Large intestine (tissue), 3 donors: ENCODE measurements around the gene FOXP1. TPM values are rescaled to one million over a fixed set of nuclear protein-coding genes. Genes with fewer than 3 reads are reported as not detected.

Experiments used
- DNase-seq, 2 donors: peaks; one replicate each; pipeline versions ENCODE4 v3.0.0 to v3.0.0-alpha.2; 2013
- H3K27ac ChIP-seq: one replicate; pipeline ENCODE4 v1.5.1; 2013; ENCODE audit warnings: low read length
- H3K27me3 ChIP-seq: 2 replicates; pipeline ENCODE4 v1.6.1; 2013; ENCODE audit warnings: low read length; ENCODE audit not compliant: control insufficient read depth, insufficient read depth
- H3K36me3 ChIP-seq: 2 replicates; pipeline ENCODE4 v1.6.1; 2013; ENCODE audit warnings: low read length; ENCODE audit not compliant: control insufficient read depth, insufficient read depth
- H3K4me1 ChIP-seq: one replicate; pipeline ENCODE4 v1.6.1; 2013; ENCODE audit warnings: low read length; ENCODE audit not compliant: control insufficient read depth, insufficient read depth
- H3K4me3 ChIP-seq: one replicate; pipeline ENCODE4 v1.5.1; 2013; ENCODE audit warnings: low read length
- H3K9me3 ChIP-seq: one replicate; pipeline ENCODE4 v1.6.1; 2013; ENCODE audit warnings: mild to moderate bottlenecking, low read depth, low read length, moderate library complexity; ENCODE audit not compliant: control insufficient read depth
- WGBS: methylation state at CpG from one replicate; pipeline ENCODE4 v1.1.5; 2013; ENCODE audit warnings: low lambda C conversion rate; ENCODE audit not compliant: insufficient coverage; 5-methylcytosine and 5-hydroxymethylcytosine counted together
- polyA plus RNA-seq: library from polyadenylated mRNA; unstranded; fragments of 120-200 nt; gene quantifications from one replicate; pipeline ENCODE4 v1.2.1, GENCODE V29; 2013

The FOXP1 gene
- polyA plus RNA-seq, 1 donor, result 64.1 TPM

- no peaks in the 10 kb centered on the region for H3K27me3 ChIP-seq
- H3K27ac ChIP-seq, result no peak overlapping the region
- WGBS, result no CpG with 5 or more reads among the region's 4 CpGs
- H3K4me1 ChIP-seq, result no peaks in the 10 kb centered on the region
- H3K36me3 ChIP-seq, result peaks cover 3% of the 10 kb centered on the region
- DNase-seq, result no peak
- H3K4me3 ChIP-seq, result no peak overlapping the region
- no peaks in the 10 kb centered on the region for H3K9me3 ChIP-seq
These were observed 295.1 kb downstream of the FOXP1 start for GRCh38 chr3:71288269-71288930.

GRCh38 chr3:71285086-71285485 is 298.4 kb downstream of the FOXP1 start:
- WGBS, result 93% methylated on average over 3 of the region's 5 CpGs

GRCh38 chr3:71282976-71283375 is 300.6 kb downstream of the FOXP1 start:
- Histone ChIP-seq H3K4me1 (no peaks in the 10 kb centered on the region), H3K27ac (no peak overlapping the region), H3K36me3 (peaks cover 5% of the 10 kb centered on the region), H3K27me3 (no peaks in the 10 kb centered on the region), H3K9me3 (no peaks in the 10 kb centered on the region), H3K4me3 (no peak overlapping the region)
- no CpG with 5 or more reads among the region's 2 CpGs for WGBS
- DNase-seq, result no peak

More at GRCh38 chr3:71285086-71285485, 298.4 kb downstream of the FOXP1 start:
- H3K27me3 ChIP-seq, result no peaks in the 10 kb centered on the region
- peaks cover 3% of the 10 kb centered on the region for H3K36me3 ChIP-seq
- no peaks in the 10 kb centered on the region for H3K4me1 ChIP-seq
- DNase-seq, result no peak
- H3K4me3 ChIP-seq, result no peak overlapping the region
- H3K9me3 ChIP-seq, result no peaks in the 10 kb centered on the region
- no peak overlapping the region for H3K27ac ChIP-seq

GRCh38 chr3:71281280-71281679 is 302.2 kb downstream of the FOXP1 start:
- DNase-seq, result no peak
- Histone ChIP-seq H3K4me1 (no peaks in the 10 kb centered on the region), H3K4me3 (no peak overlapping the region), H3K9me3 (no peaks in the 10 kb centered on the region), H3K27me3 (no peaks in the 10 kb centered on the region), H3K27ac (no peak overlapping the region), H3K36me3 (peaks cover 5% of the 10 kb centered on the region)
- no CpG with 5 or more reads among the region's 7 CpGs for WGBS

GRCh38 chr3:71277341-71277740 is 306.2 kb downstream of the FOXP1 start:
- 93% methylated on average over 2 of the region's 3 CpGs for WGBS
- H3K4me3 ChIP-seq, result no peak overlapping the region

GRCh38 chr3:71276531-71276930 is 307.0 kb downstream of the FOXP1 start:
- no peak overlapping the region for H3K4me3 ChIP-seq
- 100% methylated on average over 1 of the region's 4 CpGs for WGBS
- no peaks in the 10 kb centered on the region for H3K27me3 ChIP-seq
- H3K9me3 ChIP-seq, result no peaks in the 10 kb centered on the region
- H3K36me3 ChIP-seq, result peaks cover 9% of the 10 kb centered on the region
- no peak for DNase-seq
- no peaks in the 10 kb centered on the region for H3K4me1 ChIP-seq
- no peak overlapping the region for H3K27ac ChIP-seq

More at GRCh38 chr3:71277341-71277740, 306.2 kb downstream of the FOXP1 start:
- no peaks in the 10 kb centered on the region for H3K4me1 ChIP-seq
- peaks cover 9% of the 10 kb centered on the region for H3K36me3 ChIP-seq
- no peaks in the 10 kb centered on the region for H3K27me3 ChIP-seq
- H3K27ac ChIP-seq, result no peak overlapping the region
- H3K9me3 ChIP-seq, result no peaks in the 10 kb centered on the region
- DNase-seq, result no peak

- WGBS, result no CpG with 5 or more reads among the region's 4 CpGs
- H3K4me1 ChIP-seq, result no peaks in the 10 kb centered on the region
- peaks cover 9% of the 10 kb centered on the region for H3K36me3 ChIP-seq
- no peak overlapping the region for H3K4me3 ChIP-seq
- no peaks in the 10 kb centered on the region for H3K27me3 ChIP-seq
- DNase-seq, result no peak
- no peak overlapping the region for H3K27ac ChIP-seq
- no peaks in the 10 kb centered on the region for H3K9me3 ChIP-seq
These were observed 310.1 kb downstream of the FOXP1 start for GRCh38 chr3:71273453-71273852.

- no peak for DNase-seq
- Histone ChIP-seq H3K4me3 (no peak overlapping the region), H3K27me3 (no peaks in the 10 kb centered on the region), H3K9me3 (no peaks in the 10 kb centered on the region), H3K27ac (no peak overlapping the region), H3K36me3 (peaks cover 6% of the 10 kb centered on the region), H3K4me1 (peaks cover 3% of the 10 kb centered on the region)
- WGBS, result 100% methylated on average over 1 of the region's 4 CpGs
These were observed 311.9 kb downstream of the FOXP1 start for GRCh38 chr3:71271596-71271995.

GRCh38 chr3:71269906-71270305 is 313.6 kb downstream of the FOXP1 start:
- Histone ChIP-seq H3K4me1 (peaks cover 16% of the 10 kb centered on the region), H3K27ac (peak overlapping the region; percentile 42), H3K4me3 (no peak overlapping the region), H3K27me3 (no peaks in the 10 kb centered on the region), H3K9me3 (no peaks in the 10 kb centered on the region), H3K36me3 (peaks cover 6% of the 10 kb centered on the region)
- DNase-seq, result peak in 1 of 2 donors; percentile 46
- 40% methylated on average over 1 of the region's 8 CpGs for WGBS

- DNase-seq, result no peak
- WGBS, result no CpG with 5 or more reads among the region's 5 CpGs
- H3K27ac ChIP-seq, result no peak overlapping the region
- H3K36me3 ChIP-seq, result peaks cover 6% of the 10 kb centered on the region
- H3K4me1 ChIP-seq, result peaks cover 21% of the 10 kb centered on the region
- no peaks in the 10 kb centered on the region for H3K9me3 ChIP-seq
- H3K4me3 ChIP-seq, result no peak overlapping the region
- H3K27me3 ChIP-seq, result no peaks in the 10 kb centered on the region
These were observed 315.0 kb downstream of the FOXP1 start for GRCh38 chr3:71268462-71268999.

GRCh38 chr3:71266875-71267274 is 316.7 kb downstream of the FOXP1 start:
- peak in 1 of 2 donors; percentile 58 for DNase-seq

More at GRCh38 chr3:71266875-71267274, 316.7 kb downstream of the FOXP1 start:
- peak overlapping the region; percentile 3 for H3K27ac ChIP-seq
- no peaks in the 10 kb centered on the region for H3K36me3 ChIP-seq
- H3K9me3 ChIP-seq, result no peaks in the 10 kb centered on the region
- H3K4me1 ChIP-seq, result peaks cover 33% of the 10 kb centered on the region
- no peak overlapping the region for H3K4me3 ChIP-seq
- no CpG with 5 or more reads among the region's 1 CpG for WGBS
- H3K27me3 ChIP-seq, result no peaks in the 10 kb centered on the region
